ENCODE data around the gene MPZL3.

DNA sequence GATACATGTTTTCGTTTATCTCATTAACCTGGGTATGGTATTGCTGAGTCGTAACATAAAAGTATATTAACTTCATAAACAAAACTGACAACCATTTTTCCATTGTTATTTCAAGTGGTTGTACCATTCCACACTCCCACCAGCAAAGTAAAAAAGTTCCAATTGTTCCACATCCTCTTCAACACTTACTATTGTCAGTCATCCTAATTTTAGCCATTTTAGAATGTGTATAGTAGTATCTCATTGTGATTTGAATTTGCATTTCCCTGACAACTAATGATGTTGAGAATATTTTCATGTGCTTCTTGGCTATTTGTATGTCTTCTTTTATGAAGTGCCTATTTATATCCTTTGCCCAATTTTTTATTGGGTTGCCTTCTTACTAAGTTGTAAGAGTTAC, 41.9 kb upstream of the MPZL3 start:
- TF ChIP-seq POLR2A (IDR thresholded peaks at IDR 0.05; ENCODE audit: low read depth, low read length) (no peak), POLR2AphosphoS5 (IDR thresholded peaks at IDR 0.05; ENCODE audit: low read depth, low read length) (no peak)
